HG02870 (cell line): ENCODE data around the gene MBTPS1.

Source experiments
- ATAC-seq: cut with Tn5 transposase; IDR thresholded peaks from one replicate; pipeline ENCODE4 v1.9.1; 2021; ENCODE audit warnings: mild to moderate bottlenecking, moderate library complexity; ENCODE audit not compliant: unreplicated experiment

The MBTPS1 gene

GRCh38 chr16:84080378-84080777 lies 36.4 kb downstream of the MBTPS1 start:
- ATAC-seq = no peak

DNA sequence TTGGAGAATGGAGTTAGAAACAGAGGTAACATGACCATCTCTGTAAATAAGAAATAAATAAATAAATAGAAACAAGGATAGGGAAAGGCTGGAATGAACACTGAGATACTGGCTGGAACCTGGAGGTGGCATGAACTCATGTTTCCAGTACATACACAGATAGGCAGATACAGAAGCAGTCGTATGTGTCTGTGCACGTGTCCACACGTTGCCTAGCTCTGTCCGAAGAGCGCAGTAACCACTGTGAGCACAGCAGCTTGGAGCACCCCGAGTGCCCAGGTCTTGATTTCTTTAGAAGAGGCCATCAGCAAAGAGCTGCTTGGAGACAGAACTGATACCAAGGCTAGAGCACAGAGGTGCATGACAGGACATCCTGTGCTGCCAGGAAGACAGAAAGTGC lies 37.1 kb downstream of the MBTPS1 start:
- ATAC-seq = no peak

GRCh38 chr16:84075376-84075775 lies 41.4 kb downstream of the MBTPS1 start:
- no peak for ATAC-seq

GRCh38 chr16:84074721-84075120 lies 42.0 kb downstream of the MBTPS1 start:
- ATAC-seq = no peak

- no peak for ATAC-seq
Observed at GRCh38 chr16:84072014-84072413, 44.7 kb downstream of the MBTPS1 start.

DNA sequence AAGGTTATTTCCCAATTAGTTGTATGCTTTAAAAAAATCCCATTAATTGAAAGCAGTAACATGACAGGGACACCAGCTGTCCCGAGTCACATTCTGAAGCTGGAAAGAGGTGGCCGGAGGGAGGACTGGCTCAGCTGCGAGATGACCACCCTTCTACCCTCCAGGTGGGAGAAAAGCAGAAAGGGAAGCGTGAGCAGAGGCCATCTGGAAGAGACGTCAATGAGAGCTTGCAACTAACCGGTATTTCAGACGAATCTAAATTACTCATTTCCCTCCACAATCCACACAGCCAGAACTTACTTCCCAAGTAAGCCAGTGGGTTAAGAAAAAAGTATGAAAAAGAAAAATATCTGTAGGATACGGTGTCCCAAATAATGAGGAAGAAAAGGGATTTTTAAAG lies 45.6 kb downstream of the MBTPS1 start:
- no peak for ATAC-seq

DNA sequence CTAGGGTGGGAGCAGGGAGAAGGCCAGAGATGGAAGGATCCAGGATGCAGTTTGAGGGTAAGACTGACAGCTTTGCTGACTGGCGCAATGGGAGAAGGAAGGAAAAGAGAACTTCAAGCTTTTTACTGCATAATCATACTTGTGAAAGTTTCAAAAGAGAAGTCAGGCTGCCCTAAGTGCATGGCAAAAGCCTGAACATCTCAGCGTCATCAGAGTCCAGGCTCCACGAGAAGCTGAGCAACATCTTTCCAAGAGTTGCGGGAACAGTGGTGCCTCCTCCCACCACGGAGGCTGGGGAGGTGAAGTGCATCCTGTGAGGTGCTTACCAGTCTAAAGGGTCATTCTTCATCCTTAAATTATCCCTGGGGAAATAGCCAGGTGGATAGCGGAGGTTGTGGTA lies 47.2 kb downstream of the MBTPS1 start:
- ATAC-seq = no peak

- ATAC-seq = no peak
Observed at GRCh38 chr16:84068783-84069462, 47.8 kb downstream of the MBTPS1 start.

- no peak for ATAC-seq
Observed at GRCh38 chr16:84068041-84068440, 48.7 kb downstream of the MBTPS1 start.

GRCh38 chr16:84067640-84068039 lies 49.1 kb downstream of the MBTPS1 start:
- no peak for ATAC-seq

- no peak for ATAC-seq
Observed at GRCh38 chr16:84065536-84066132, 51.1 kb downstream of the MBTPS1 start.

GRCh38 chr16:84063980-84064379 lies 52.8 kb downstream of the MBTPS1 start:
- no peak for ATAC-seq

GRCh38 chr16:84062734-84063640 lies 53.8 kb downstream of the MBTPS1 start:
- ATAC-seq = no peak

DNA sequence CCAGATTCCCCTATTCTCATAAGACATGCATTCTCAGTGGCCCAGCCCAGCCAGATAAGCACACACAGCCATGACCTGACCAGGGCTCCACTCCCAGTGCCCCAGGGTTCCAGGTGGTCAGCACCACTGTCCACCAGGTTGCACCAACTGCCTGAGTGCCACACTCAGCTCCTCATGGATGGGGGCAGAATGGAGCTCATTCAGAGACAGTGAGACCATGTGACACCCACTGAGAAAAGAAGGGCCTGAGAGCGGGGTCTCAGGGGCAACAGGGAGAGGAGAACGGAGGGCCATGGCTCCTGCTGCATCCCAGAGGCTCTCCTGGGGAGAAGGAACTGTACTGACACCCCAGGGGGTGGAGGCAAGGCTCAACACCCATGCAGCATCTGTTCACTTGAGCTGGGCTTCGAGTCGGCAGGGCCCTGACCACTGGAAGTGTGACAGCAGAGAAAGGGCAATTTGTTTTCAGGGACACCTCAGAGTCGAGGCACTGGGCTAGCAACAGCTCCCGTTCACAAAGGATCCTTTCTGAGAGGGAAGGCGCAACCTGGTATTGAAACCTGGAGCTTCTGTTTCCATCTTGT lies 55.4 kb downstream of the MBTPS1 start:
- no peak for ATAC-seq

DNA sequence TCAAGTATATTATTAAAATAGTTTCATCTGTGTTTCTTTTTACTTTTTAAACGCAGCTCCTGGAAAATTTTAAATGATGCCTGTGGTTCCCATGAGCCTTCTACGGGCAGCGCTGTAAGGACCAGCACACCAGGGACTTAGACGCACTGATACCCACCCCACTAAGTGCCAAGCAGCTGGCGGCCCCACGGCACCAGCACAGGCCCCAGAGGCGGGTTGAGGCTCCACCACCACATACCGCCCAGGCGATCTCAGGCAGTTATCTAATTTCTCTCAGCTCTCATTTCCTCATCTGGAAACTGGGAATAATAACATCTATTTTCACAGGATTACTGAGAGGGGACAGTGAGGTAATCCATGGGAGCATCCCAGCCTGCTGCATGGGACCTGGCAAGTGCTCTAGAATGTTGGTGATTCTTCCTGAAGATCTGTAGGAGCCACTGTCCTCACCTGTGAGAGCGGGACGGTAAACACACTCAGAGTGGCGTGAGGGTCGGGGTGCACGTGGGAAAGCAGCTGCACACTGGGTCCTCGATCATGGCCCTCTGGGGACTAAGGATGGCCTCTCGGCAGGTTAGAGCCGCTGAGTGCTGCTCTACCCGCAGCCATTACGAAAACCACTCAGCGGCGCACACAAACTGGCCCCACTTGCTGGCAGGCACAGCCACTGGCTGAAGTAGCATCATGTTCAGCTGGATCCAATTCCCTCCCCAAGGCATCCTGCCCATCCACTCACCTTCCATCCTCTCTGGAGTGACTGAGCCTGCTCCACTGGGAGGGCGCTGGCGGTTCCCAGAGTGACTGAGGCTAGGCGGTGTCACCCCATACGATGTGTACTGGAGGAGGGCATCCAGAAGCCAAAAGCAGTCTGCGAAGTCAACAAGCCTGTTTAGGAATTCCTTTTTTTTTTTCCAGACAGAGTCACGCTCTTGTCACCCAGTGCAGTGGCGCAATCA lies 56.5 kb downstream of the MBTPS1 start:
- no peak for ATAC-seq

- no peak for ATAC-seq
Observed at GRCh38 chr16:84059111-84059510, 57.6 kb downstream of the MBTPS1 start.

GRCh38 chr16:84058664-84059063 lies 58.1 kb downstream of the MBTPS1 start:
- ATAC-seq = no peak

DNA sequence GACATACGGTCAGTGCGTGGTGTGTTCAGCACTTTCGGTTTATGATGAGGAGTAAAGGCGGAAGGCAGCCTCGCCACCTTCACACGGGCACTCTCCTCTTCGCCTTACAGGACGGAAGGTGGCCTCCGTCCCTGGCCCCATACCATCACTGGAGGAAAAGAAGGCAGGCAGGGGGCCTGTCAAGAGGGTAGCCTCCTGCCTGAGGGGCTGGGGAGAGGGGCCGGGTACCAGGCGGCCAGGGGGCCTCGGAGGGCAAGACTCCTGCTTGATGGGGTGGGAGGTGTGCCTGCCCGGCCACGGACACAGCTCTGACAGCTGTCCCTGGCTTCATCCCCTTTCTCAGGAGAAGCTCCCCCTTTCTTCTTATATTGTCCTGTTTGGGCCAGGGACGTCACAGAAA lies 58.5 kb downstream of the MBTPS1 start:
- no peak for ATAC-seq

- no peak for ATAC-seq
Observed at GRCh38 chr16:84056933-84057332, 59.8 kb downstream of the MBTPS1 start.
